Measurements from ENCODE around the gene NAP1L1.
"Not testable (repeated sequence)": the region's sequence is repeated elsewhere in the genome, so short reads cannot be mapped to it uniquely, and the experiment has no call there.

The NAP1L1 gene

GRCh38 chr12:75990189-75990912 lies 94.1 kb downstream of the NAP1L1 start:
- no peak for DNase-seq (ENCODE audit: low read depth)

DNA sequence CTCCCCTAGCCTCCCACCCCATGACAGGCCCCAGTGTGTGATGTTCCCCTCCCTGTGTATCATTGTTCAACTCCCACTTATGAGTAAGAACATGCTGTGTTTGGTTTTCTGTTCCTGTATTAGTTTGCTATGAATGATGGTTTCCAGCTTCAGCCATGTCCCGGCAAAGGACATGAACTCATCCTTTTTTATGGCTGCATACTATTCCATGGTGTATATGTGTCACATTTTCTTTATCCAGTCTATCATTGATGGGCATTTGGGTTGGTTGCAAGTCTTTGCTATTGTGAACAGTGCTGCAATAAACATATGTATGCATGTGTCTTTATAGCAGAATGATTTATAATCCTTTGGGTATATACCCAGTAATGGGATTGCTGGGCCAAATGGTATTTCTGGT lies 96.8 kb downstream of the NAP1L1 start:
- not testable (repeated sequence) for DNase-seq (ENCODE audit: low read depth)
